ENCODE results near the gene ASPHD2. TPM values are rescaled to one million over a fixed set of nuclear protein-coding genes. Genes with fewer than 3 reads are reported as not detected.
A peak's percentile ranks its signal among the peaks of the same experiment; 100 is the strongest.
"Not testable (repeated sequence)": the region's sequence is repeated elsewhere in the genome, so short reads cannot be mapped to it uniquely, and the experiment has no call there.

The ASPHD2 gene
- total RNA-seq, 4 donors from 2014 or later: 0.38 to 2.4 (median 1.6) TPM

- no peaks in the 10 kb centered on the region for H3K36me3 ChIP-seq
- no peaks in the 10 kb centered on the region for H3K9me3 ChIP-seq
- no peak for TF ChIP-seq POLR2A (IDR thresholded peaks at IDR 0.05)
- TF ChIP-seq, protein P1, sequence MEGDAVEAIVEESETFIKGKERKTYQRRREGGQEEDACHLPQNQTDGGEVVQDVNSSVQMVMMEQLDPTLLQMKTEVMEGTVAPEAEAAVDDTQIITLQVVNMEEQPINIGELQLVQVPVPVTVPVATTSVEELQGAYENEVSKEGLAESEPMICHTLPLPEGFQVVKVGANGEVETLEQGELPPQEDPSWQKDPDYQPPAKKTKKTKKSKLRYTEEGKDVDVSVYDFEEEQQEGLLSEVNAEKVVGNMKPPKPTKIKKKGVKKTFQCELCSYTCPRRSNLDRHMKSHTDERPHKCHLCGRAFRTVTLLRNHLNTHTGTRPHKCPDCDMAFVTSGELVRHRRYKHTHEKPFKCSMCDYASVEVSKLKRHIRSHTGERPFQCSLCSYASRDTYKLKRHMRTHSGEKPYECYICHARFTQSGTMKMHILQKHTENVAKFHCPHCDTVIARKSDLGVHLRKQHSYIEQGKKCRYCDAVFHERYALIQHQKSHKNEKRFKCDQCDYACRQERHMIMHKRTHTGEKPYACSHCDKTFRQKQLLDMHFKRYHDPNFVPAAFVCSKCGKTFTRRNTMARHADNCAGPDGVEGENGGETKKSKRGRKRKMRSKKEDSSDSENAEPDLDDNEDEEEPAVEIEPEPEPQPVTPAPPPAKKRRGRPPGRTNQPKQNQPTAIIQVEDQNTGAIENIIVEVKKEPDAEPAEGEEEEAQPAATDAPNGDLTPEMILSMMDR (IDR thresholded peaks at IDR 0.05): no peak
- no peak for DNase-seq
- no peak overlapping the region for H3K27ac ChIP-seq
- no peaks in the 10 kb centered on the region for H3K27me3 ChIP-seq
- WGBS, 2 donors: 92 to 96% methylated on average over 14 of the region's 14 CpGs
- intact Hi-C loops (cut with DNase I): no loop called here
- no peaks in the 10 kb centered on the region for H3K4me1 ChIP-seq
- H3K4me3 ChIP-seq (replicated peaks in 1 of 3): no peak overlapping the region
Measured at GRCh38 chr22:26437694-26438392, 8.8 kb downstream of the ASPHD2 start.

DNA sequence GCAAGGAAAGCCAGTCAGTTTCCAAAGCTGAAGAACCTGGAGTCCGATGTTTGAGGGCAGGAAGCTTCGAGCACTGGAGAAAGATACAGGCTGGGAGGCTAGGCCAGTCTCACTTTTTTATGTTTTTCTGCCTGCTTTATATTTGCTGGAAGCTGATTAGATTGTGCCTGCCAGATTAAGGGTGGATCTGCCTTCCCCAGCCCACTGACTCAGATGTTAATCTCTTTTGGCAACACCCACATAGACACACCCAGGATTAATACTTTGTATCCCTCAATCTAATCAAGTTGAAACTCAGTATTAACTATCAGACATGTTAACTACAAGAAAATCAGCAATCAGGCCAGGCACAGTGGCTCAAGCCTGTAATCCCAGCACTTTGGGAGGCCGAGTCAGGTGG, 9.7 kb downstream of the ASPHD2 start:
- DNase-seq; H3K36me3 ChIP-seq; intact Hi-C loops (cut with DNase I); H3K4me3 ChIP-seq (replicated peaks in 1 of 3); H3K27me3 ChIP-seq; H3K27ac ChIP-seq; H3K4me1 ChIP-seq; H3K9me3 ChIP-seq: not testable (repeated sequence)
- 69 to 97% methylated on average over 3 of the region's 3 CpGs for WGBS, 2 donors

GRCh38 chr22:26439559-26439958, 10.5 kb downstream of the ASPHD2 start:
- intact Hi-C loops (cut with DNase I): no loop called here
- Histone ChIP-seq H3K27ac (no peak overlapping the region), H3K27me3 (no peaks in the 10 kb centered on the region), H3K4me3 (replicated peaks in 1 of 3) (no peak overlapping the region), H3K9me3 (no peaks in the 10 kb centered on the region), H3K4me1 (peaks cover 0 to 6% of the 10 kb centered on the region in 2 donors), H3K36me3 (no peaks in the 10 kb centered on the region)
- TF ChIP-seq, protein P1 (IDR thresholded peaks at IDR 0.05): no peak
- TF ChIP-seq POLR2A (IDR thresholded peaks at IDR 0.05): no peak
- WGBS, 2 donors: 86 to 90% methylated on average over 3 of the region's 3 CpGs
- DNase-seq: no peak

DNA sequence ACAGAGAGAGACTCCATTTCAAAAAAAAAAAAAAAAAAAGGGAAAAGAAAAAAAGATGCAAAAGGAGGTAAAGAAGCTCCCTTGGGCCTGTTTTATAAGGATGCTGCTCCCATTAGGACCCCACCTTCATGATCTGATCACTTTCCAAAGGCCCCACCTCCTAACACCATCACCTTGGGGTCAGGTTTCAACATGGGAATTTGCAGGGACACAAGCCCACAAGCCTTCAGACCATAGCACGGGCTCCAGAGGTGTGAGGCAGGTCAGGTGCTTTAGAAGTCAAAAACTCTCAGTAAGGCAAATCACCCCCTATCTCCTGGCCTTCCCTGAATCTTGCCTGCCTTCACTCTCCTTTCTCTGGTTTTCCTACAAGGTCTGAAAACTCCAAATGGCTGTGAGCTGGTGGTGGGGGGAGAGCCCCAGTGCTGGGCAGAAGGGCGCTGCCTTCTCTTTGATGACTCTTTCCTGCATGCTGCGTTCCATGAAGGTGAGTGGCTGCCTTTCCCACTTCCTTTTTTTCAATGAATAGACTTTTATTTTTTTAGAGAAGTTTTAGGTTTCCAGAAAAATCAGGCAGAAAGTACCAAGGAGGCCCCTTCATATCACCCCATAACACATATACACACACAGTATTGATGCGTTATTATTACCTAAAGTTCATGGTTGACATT, 13.2 kb downstream of the ASPHD2 start:
- Histone ChIP-seq H3K36me3 (no peaks in the 10 kb centered on the region), H3K27ac (no peak overlapping the region), H3K27me3 (no peaks in the 10 kb centered on the region), H3K9me3 (no peaks in the 10 kb centered on the region), H3K4me3 (replicated peaks in 1 of 3) (no peak overlapping the region), H3K4me1 (peaks cover 0 to 6% of the 10 kb centered on the region in 2 donors)
- 86 to 88% methylated on average over 4 of the region's 4 CpGs for WGBS, 2 donors
- DNase-seq: no peak
- intact Hi-C loops (cut with DNase I): no loop called here
- TF ChIP-seq, protein P1 (IDR thresholded peaks at IDR 0.05): no peak
- no peak for TF ChIP-seq POLR2A (IDR thresholded peaks at IDR 0.05)

- Histone ChIP-seq H3K4me3 (replicated peaks in 1 of 3) (no peak overlapping the region), H3K4me1 (peaks cover 0 to 6% of the 10 kb centered on the region in 2 donors), H3K27ac (no peak overlapping the region), H3K27me3 (no peaks in the 10 kb centered on the region), H3K9me3 (no peaks in the 10 kb centered on the region), H3K36me3 (no peaks in the 10 kb centered on the region)
- 70 to 74% methylated on average over 12 to 16 of the region's 16 CpGs for WGBS, 2 donors
- DNase-seq: peak in 1 of 2 donors; percentile 19
- TF ChIP-seq, protein P1 (IDR thresholded peaks at IDR 0.05): no peak
- no peak for TF ChIP-seq POLR2A (IDR thresholded peaks at IDR 0.05)
- intact Hi-C loops (cut with DNase I): no loop called here
Measured at GRCh38 chr22:26443901-26444690, 15.0 kb downstream of the ASPHD2 start.
